ENCODE measurements around the gene PAX7. TPM values are rescaled to one million over a fixed set of nuclear protein-coding genes. Genes with fewer than 3 reads are reported as not detected.

PAX7 gene
- total RNA-seq, 6 experiments from 2014 or later: not detected

DNA sequence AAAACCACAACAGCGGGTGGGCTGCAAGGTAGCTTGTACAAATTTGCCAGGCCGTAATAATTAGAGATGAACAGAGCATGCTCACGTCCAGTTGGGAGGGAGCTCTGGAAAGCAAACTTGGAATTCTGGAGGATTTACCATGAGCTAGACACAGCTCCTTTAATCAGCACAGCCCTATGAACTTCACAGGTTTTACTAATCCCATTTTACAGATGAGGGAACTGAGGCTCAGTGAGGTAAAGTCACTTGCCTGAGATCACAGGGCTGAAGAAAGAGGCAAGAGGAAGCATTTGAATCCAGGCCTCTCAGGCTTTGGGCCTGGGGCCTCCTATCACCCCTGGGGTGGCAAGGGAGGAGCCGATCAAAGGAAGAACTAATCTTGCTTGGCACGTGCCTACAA is 24.0 kb downstream of the PAX7 start:
- TF ChIP-seq, protein P1, sequence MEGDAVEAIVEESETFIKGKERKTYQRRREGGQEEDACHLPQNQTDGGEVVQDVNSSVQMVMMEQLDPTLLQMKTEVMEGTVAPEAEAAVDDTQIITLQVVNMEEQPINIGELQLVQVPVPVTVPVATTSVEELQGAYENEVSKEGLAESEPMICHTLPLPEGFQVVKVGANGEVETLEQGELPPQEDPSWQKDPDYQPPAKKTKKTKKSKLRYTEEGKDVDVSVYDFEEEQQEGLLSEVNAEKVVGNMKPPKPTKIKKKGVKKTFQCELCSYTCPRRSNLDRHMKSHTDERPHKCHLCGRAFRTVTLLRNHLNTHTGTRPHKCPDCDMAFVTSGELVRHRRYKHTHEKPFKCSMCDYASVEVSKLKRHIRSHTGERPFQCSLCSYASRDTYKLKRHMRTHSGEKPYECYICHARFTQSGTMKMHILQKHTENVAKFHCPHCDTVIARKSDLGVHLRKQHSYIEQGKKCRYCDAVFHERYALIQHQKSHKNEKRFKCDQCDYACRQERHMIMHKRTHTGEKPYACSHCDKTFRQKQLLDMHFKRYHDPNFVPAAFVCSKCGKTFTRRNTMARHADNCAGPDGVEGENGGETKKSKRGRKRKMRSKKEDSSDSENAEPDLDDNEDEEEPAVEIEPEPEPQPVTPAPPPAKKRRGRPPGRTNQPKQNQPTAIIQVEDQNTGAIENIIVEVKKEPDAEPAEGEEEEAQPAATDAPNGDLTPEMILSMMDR (IDR thresholded peaks at IDR 0.05): no peak
- Mint-ChIP-seq H3K36me3 (ENCODE audit: low read depth) (no peaks in the 10 kb centered on the region), H3K4me3 (no peak overlapping the region), H3K4me1 (ENCODE audit: low read depth) (no peaks in the 10 kb centered on the region), H3K27me3 (ENCODE audit: insufficient read depth) (peaks cover 55% of the 10 kb centered on the region), H3K27ac (no peak overlapping the region), H3K9me3 (no peaks in the 10 kb centered on the region)
- DNase-seq: no peak

DNA sequence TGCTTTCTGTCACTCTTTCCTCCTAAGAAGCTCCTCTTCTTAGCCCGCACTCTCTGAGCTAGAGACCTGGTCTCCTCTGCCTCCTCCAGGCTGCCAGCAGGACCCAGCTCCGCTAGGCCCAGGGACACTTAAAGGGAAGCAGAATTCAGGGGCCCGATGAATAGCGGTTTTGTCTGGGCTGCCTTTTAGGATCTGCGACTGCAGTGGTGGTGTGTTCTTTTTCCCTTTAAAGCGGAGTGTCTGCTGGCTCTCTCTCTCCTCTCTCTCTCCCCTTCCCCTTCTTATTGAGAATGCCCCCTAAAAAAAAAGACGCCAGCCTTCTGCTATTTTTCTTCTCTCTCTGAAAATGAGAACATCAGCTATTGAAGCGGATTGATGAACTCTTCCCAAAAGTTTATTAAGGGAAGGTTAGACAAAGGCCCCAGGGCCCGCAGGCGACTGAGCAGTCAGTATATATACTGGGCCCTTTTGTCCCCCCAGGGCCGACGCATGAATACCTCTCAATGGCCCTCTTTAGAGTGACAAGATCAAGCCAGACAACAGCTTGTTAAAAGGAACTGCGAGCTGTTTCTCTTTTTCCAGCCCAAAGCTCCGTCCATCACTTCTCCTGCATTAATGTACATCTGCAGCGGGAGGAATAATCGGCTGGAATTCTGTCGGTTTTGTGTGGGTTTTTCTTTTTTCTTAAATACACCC is 27.0 kb downstream of the PAX7 start:
- H3K9me3 Mint-ChIP-seq: no peaks in the 10 kb centered on the region
- no peaks in the 10 kb centered on the region for H3K4me1 Mint-ChIP-seq (ENCODE audit: low read depth)
- H3K4me3 Mint-ChIP-seq: no peak overlapping the region
- peaks cover 48% of the 10 kb centered on the region for H3K27me3 Mint-ChIP-seq (ENCODE audit: insufficient read depth)
- DNase-seq: no peak
- TF ChIP-seq, protein P1 (IDR thresholded peaks at IDR 0.05): no peak
- no peak overlapping the region for H3K27ac Mint-ChIP-seq
- no peaks in the 10 kb centered on the region for H3K36me3 Mint-ChIP-seq (ENCODE audit: low read depth)

DNA sequence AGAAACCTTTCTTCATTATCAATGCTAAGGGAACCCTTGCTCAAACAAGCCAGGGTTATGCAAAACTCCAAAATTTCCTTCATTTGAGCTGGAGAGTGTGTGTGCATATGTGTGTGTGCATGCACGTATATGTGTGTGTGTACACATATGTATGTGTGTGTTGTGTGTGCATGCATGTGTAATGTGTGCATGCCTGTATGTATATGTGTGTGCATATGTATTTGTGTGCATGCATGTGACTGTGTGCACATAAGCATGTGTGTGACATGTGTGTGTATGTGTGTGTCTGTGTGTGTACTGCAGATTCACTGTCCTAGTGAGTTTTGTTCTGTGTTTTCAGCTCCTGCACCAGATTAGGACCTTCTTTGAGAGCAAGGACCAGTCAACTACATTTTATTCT is 28.2 kb downstream of the PAX7 start:
- TF ChIP-seq, protein P1 (IDR thresholded peaks at IDR 0.05): no peak
- H3K4me1 Mint-ChIP-seq (ENCODE audit: low read depth): no peaks in the 10 kb centered on the region
- H3K27ac Mint-ChIP-seq: no peak overlapping the region
- no peak for DNase-seq
- no peaks in the 10 kb centered on the region for H3K9me3 Mint-ChIP-seq
- H3K4me3 Mint-ChIP-seq: no peak overlapping the region
- peaks cover 50% of the 10 kb centered on the region for H3K27me3 Mint-ChIP-seq (ENCODE audit: insufficient read depth)
- no peaks in the 10 kb centered on the region for H3K36me3 Mint-ChIP-seq (ENCODE audit: low read depth)

DNA sequence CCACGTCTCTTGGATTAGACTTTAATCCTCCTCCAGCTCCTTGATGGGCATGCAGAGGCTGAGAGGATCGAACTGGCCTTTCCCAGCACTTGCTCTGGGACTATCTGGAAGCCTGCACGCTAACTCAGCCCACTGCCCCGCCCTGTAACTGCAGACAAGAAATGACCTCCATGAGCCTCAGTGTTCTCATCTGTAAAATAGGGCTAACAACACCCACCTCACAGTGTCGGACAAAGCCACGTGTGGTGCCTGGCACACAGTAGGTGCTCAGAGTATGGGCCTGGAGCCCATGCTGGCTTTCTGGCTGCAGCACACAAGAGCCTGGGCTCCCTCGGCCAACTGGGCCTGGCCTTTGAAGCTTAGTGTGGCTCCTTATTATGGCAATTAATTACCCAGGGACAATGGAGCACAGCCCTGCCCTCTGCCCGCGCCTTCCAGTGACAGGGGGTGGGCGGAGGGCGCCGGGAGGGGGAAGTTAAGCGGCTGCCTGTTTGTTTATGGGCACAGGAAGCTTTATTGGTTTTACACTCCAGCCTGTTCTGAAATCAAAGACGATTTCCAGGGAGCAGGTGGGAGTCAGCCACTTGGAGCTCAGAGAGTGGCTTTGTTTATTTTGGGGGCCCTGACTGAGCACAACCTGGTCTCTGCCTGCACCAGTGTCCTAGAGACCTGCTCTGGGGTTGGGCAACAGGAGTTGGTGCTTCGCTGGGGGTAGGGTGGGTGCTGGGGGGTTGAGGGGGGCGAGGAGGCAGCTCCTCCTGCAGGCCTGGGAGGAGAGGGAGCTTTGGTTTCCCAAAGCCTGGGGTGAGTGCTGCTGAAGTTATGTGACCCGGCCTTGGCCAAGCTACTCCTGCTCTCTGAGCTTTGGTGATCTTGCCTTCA is 31.0 kb downstream of the PAX7 start:
- Mint-ChIP-seq H3K36me3 (ENCODE audit: low read depth) (no peaks in the 10 kb centered on the region), H3K27ac (no peak overlapping the region), H3K27me3 (ENCODE audit: insufficient read depth) (peaks cover 45% of the 10 kb centered on the region), H3K4me1 (ENCODE audit: low read depth) (no peaks in the 10 kb centered on the region), H3K4me3 (no peak overlapping the region), H3K9me3 (no peaks in the 10 kb centered on the region)
- TF ChIP-seq, protein P1 (IDR thresholded peaks at IDR 0.05): no peak
- DNase-seq: no peak

DNA sequence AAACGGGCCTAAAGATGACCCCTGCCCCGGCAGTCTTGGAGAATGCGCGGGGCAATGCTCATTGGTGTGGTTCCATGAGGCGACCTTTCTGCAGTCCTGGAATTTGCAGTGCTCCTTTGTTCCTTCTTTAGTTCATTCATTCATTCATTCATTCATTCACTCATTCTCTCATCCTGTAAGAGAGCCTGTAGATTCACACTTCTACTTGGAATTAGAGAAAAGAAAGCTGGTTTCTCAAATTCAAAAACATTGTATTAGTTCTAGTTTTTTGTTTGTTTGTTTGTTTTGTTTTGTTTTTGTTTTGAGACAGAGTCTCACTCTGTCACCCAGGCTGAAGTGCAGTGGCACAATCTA is 31.6 kb downstream of the PAX7 start:
- H3K9me3 Mint-ChIP-seq: no peaks in the 10 kb centered on the region
- peaks cover 40% of the 10 kb centered on the region for H3K27me3 Mint-ChIP-seq (ENCODE audit: insufficient read depth)
- DNase-seq: no peak

More for the DNA sequence above, 31.6 kb downstream of the PAX7 start:
- TF ChIP-seq, protein P1 (IDR thresholded peaks at IDR 0.05): no peak
- no peak overlapping the region for H3K4me3 Mint-ChIP-seq
- no peaks in the 10 kb centered on the region for H3K36me3 Mint-ChIP-seq (ENCODE audit: low read depth)
- no peaks in the 10 kb centered on the region for H3K4me1 Mint-ChIP-seq (ENCODE audit: low read depth)
- H3K27ac Mint-ChIP-seq: no peak overlapping the region
